ENCODE data around the gene SORCS2.

Gene SORCS2

DNA sequence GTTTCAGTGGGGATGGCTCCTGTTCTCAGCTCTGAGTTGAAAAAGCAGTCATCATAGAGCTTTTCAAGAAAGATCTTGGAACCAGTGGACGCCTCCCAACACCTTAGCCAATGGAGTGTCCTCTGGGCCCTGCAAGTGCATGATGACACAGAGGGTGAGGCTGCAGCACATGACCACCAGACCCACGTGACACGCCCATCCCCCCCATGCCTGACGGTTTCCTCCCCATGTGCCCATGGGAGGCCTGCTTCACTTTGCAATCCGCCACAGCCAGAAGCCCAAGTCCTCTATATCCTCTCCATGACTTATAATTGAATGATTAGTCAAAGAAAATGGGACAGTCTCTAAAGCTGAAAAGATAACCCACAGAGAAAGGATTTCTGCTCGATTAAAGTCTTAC, 560.3 kb downstream of the SORCS2 start:
- CTCF ChIA-PET: no interaction called here
- POLR2A ChIA-PET (ENCODE audit: low non-redundant PET): no interaction called here

GRCh38 chr4:7753271-7753670, 560.9 kb downstream of the SORCS2 start:
- peak; percentile 54 for DNase-seq (ENCODE audit: low spot score)
- TF ChIP-seq, protein P1, sequence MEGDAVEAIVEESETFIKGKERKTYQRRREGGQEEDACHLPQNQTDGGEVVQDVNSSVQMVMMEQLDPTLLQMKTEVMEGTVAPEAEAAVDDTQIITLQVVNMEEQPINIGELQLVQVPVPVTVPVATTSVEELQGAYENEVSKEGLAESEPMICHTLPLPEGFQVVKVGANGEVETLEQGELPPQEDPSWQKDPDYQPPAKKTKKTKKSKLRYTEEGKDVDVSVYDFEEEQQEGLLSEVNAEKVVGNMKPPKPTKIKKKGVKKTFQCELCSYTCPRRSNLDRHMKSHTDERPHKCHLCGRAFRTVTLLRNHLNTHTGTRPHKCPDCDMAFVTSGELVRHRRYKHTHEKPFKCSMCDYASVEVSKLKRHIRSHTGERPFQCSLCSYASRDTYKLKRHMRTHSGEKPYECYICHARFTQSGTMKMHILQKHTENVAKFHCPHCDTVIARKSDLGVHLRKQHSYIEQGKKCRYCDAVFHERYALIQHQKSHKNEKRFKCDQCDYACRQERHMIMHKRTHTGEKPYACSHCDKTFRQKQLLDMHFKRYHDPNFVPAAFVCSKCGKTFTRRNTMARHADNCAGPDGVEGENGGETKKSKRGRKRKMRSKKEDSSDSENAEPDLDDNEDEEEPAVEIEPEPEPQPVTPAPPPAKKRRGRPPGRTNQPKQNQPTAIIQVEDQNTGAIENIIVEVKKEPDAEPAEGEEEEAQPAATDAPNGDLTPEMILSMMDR (conservative IDR thresholded peaks at IDR 0.05; ENCODE audit: low read depth): no peak
- POLR2A ChIA-PET (ENCODE audit: low non-redundant PET): no interaction called here
- peak overlapping the region; percentile 80 for H3K27ac ChIP-seq
- CTCF ChIA-PET: no interaction called here

More for the DNA sequence above, 560.3 kb downstream of the SORCS2 start:
- TF ChIP-seq, protein P1 (conservative IDR thresholded peaks at IDR 0.05; ENCODE audit: low read depth): no peak
- DNase-seq (ENCODE audit: low spot score): no peak
- peak overlapping the region; percentile 80 for H3K27ac ChIP-seq

GRCh38 chr4:7753931-7754465, 561.7 kb downstream of the SORCS2 start:
- H3K27ac ChIP-seq: peak overlapping the region; percentile 80
- POLR2A ChIA-PET (ENCODE audit: low non-redundant PET): no interaction called here
- no peak for DNase-seq (ENCODE audit: low spot score)
- TF ChIP-seq, protein P1 (conservative IDR thresholded peaks at IDR 0.05; ENCODE audit: low read depth): no peak
- CTCF ChIA-PET: no interaction called here

- TF ChIP-seq, protein P1 (conservative IDR thresholded peaks at IDR 0.05; ENCODE audit: low read depth): no peak
- H3K27ac ChIP-seq: peak overlapping the region; percentile 80; the same call in 1 of the 2 replicates
- POLR2A ChIA-PET (ENCODE audit: low non-redundant PET): no interaction called here
- CTCF ChIA-PET: no interaction called here
- DNase-seq (ENCODE audit: low spot score): no peak
These were observed 562.4 kb downstream of the SORCS2 start for GRCh38 chr4:7754565-7755262.

DNA sequence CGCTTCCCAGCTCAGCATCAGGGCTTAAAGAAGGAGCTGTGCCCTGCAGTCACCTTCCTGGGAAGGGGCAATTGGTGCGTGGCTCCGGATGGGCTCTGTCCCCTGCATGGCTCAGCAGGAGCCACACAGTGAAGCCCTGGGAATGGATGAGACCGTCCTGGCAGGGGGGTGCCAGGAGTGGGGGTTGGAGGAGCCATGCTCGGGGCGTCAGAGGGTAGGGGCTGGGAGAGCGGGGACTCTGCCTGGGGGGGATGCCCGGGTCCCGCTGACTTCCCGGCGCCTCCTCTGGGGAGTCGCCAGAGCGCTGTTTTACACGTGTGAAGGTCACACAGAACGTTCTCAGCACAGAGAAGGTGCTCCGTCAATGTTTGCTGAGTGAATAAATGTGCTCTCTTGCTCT, 563.2 kb downstream of the SORCS2 start:
- ChIA-PET CTCF (interaction anchor here (0.7 kb wide), 1 partner anchor 31 kb away, joined by 3 read pairs; no protein-coding TSS in a partner anchor), POLR2A (ENCODE audit: low non-redundant PET) (no interaction called here)
- TF ChIP-seq, protein P1 (conservative IDR thresholded peaks at IDR 0.05; ENCODE audit: low read depth): no peak
- DNase-seq (ENCODE audit: low spot score): no peak
- no peak overlapping the region for H3K27ac ChIP-seq

- H3K27ac ChIP-seq: no peak overlapping the region
- POLR2A ChIA-PET (ENCODE audit: low non-redundant PET): no interaction called here
- DNase-seq (ENCODE audit: low spot score): no peak
- TF ChIP-seq, protein P1 (conservative IDR thresholded peaks at IDR 0.05; ENCODE audit: low read depth): no peak
- CTCF ChIA-PET: interaction anchor here (0.7 kb wide), 1 partner anchor 30 kb away, joined by 3 read pairs; no protein-coding TSS in a partner anchor
These were observed 563.7 kb downstream of the SORCS2 start for GRCh38 chr4:7756071-7756470.

All from RWPE1 (cell line).